ENCODE data around the gene PROX1.

The PROX1 gene

DNA sequence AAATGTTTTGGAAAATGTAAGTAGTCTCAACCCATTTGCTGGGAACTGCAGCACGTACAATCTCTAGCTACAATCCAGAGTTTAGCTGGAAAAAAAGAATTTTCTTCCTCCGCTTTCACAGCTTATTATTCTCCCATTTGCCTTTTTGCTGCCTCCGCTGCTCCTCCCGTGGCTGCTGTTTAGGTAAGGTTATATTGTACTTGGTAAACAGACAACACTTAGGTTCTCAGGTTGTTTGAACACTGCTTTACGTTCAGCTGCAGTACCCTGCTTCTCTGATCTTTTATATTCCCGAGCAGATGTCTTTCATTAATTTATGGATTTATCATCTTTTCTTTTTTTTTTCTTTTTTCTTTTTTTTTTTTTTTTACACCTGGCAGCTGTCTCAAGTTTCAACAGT is 14.3 kb downstream of the PROX1 start:
- DNase-seq: no peak

DNA sequence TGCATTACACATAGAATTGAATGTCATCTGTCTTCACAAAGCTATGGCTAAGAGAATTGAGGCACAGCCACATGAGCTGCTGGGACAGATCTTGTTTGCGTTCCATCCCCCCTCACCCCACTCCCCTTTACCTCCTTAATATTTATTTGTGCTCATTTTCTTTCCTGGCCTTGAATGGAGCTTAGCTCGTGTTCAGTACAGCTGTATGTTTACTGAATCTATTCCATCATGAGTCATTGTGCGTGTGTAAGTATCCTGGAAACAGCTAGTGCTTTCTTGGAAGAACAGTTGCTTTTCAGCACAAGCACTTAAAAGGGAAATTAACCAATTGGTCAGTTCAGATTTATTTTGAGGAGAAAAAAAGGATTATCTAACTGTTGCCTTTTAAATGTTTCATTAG is 14.7 kb downstream of the PROX1 start:
- no peak for DNase-seq

DNA sequence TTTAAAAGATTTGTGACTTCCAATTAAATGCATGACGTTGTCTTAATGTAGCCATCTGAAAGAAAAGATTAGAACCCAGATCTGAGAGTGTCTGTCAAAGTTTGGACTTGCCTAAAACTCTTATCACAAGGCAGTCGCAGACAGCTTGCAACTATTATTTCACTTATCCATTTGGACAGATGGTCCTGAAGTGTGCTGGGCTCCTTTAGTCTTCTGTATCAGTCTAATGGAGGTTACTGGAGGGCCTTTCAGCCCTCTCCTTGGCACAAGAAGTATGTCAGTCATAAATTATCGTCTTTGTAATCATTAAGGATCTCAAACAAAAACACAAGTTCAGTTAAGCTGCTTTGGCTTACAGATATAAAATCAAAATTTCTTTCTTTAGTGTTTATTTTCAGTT is 15.5 kb downstream of the PROX1 start:
- no peak for DNase-seq

DNA sequence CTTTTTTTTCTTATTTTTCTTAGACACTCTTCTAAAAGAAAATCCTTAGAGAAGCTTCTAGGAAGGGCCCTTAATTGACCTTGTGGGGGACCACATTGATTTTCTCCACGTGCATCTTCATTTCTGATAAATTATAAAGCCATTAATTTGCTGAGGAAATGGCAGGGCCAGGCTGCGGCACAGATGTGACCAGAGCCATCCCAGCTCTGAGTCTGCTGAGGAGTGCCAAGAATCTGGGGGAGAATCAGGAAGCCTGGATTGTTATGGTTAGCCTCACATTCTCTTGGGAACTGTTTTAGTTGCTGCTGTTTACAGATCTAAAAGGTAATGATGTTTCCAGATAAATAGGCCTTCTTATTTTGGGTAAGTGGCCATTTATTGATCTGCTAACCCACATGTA is 16.2 kb downstream of the PROX1 start:
- no peak for DNase-seq

DNA sequence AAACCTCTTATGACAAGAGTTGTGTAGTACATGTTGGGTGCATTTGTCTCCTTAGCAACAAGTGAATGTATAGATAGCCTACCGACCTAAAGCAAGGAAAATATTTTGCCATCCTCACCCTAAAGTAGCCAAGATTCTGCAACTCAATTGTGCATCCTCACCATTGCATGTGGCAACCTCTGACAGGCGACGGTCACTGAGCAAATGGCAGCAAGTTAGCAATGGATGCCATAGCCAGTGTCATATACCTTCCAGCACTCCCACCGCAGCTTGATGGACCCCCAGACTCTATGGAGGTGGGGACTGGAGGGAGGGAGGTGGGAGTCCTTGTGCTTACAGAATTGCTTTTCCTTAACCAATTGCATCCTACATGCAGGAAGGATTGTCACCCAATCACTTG is 17.0 kb downstream of the PROX1 start:
- DNase-seq: no peak

DNA sequence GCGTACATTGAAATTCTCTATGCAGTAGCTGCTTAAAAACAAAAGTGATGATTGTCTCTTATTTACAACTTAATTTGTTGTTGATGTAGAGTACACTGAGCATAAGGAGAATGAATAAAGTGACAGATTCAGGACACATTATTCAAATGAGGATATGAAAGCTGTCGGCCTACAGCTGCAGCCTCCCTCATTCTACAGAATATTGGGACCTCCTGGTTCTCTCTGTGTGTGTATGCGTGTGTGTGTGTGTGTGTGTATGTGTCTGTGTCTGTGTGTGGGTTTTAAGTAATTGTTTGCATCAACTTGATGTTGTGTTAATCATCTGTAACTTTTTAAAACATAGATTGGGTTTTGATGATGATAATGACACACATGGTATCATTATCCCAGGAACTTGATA is 17.9 kb downstream of the PROX1 start:
- no peak for DNase-seq

DNA sequence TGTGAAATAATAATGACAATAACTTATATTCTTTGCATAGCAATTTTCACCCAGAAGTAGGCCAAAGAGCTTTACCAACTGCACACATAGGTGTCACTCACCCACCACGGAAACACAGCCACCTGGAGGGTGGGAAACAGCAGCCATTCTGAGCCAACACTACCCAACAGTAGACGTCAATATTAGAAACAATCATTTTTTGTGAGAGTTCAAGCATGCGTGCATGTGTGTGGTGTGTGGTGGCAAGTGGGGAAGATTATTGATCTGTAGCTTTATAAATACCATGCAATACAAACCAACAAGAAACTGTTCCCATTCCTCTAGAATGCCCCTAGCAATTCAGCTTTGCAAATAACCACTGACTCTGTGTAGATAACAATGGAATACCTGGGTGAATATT is 19.1 kb downstream of the PROX1 start:
- DNase-seq: no peak

DNA sequence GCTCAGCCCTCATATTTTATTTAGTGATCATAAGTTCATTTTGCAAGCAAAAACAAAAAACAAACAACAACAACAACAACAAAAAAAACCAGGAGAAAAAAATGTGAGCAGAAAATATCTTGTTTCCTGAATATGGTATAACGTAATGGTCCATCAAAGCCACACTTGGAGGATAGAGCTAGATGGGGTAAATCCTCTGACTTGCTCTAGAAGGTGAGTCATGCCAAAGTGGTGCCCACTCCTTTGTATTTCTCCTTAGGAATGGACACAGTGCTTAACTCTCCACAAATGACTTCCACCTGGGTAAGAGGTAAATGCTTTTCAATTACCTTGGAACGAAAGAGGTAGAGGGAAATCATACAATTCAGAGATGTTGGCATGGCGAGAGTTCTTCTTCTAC is 20.6 kb downstream of the PROX1 start:
- DNase-seq: no peak

DNA sequence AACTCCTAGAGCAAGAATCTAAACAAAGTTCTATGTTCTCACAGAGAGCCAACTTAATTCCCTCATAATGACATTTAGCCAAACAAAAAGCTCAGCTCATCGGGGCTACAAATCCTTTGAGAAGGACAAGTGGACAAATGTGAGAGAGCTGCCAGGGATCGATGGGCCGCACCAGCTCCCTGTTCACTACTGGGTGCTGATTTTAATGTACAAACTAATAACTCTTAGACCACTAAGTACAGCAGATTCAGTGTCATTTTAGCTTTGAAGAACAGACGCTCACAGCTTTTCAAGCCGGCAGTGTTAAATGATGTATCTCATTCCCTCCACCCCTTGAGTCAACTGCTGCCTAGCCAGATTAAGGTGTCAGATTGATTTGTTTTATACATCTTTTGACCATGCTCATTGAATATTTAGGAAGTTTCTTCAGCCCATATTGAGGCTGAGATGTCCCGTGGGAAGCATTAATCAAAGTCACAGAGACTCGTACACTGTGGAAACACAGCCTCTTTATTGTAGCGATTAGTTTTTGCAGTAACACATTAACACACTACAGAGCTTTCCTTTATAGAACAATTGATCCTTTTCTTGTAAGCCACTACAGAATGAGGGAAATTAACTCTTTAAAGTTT is 21.1 kb downstream of the PROX1 start:
- no peak for DNase-seq

DNA sequence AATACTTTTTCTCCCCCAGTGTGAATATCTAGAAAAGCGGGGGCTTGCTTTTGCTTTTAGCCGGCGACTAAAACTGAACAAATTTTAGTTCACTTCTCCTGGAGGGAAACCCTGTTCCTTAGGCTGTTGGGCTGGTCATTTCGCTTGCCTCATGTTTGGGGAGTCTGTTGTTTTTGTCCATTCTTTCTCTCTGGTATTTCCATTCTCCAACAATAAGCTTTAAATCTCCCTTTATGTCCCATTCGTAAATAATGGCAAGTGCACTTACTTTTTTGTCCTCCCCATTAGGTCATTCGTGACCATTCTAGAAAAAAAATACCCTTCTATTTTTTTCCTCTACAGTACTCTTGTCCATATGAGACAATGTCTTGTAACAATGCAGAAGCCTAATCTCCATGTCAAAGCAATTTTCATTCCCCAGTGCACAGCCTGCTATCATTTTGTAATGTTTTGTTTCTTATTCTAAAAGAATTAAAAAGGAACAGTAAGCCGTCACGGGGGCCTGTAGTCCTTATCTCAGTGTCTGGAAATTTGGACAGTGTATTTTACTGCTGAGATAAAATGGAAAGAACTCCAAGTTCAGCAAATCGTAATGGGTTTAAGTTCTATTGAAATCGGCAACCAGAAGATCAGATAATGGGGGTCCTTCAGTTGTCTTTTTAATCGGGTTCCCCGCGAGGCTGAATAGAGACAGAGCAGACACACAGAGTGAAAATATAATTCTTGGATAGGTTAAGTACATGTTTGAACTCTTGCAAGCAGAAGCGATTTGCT is 21.8 kb downstream of the PROX1 start:
- no peak for DNase-seq

DNA sequence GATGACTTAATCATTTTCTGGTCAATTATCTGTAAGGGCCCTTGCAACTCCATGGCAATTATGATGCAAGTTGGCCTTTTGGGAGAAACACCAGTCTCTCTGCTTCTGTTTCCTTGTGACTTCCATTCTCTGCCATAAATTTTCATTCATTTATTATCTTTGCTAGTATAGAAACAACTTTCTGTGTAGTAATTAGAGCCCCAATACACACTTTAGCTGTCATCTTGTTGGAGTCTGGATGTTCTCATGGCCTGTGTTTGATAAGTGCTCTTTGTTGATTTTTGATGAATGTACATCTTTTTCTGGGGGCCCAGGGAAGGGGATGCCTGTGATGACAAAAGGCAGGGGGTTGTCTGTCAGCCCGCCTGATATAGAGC is 22.4 kb downstream of the PROX1 start:
- no peak for DNase-seq

DNA sequence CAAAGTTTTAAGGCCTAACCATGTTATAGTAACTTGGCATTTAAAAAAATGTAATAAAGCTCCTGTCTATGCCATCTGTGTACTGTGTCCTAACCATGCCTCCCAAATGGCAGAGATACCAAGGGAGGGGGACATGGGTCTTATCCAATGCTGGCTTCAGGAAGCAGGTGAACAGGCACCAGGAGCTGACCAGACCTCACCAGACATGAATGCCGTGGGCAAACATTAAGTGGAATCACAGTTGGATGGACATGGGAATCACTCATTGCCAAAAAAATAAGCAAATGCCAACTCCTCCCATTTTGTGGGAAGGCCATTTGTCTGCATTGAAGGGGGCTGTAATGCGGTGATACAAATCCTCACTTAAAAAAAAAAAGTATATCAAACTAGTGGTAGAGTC is 22.9 kb downstream of the PROX1 start:
- no peak for DNase-seq

DNA sequence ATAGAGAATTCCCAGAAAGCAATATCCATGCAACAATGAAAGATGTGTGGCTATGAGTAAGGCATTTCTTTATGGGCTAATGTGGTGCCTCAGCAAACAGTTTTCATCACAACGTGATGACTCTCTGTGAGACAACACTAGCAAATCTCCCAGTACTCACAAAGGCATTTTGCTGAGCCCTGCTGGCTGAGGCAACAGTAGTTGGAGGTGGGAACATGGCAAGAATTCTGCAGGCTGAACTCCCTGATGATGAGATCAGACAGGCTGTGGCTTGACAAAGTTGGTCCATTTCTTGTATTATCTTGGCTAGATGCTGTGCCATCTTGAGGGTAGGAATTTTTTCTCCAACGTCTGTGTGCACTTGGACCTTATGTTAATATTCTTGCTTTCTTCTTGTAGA is 24.6 kb downstream of the PROX1 start:
- DNase-seq: no peak

DNA sequence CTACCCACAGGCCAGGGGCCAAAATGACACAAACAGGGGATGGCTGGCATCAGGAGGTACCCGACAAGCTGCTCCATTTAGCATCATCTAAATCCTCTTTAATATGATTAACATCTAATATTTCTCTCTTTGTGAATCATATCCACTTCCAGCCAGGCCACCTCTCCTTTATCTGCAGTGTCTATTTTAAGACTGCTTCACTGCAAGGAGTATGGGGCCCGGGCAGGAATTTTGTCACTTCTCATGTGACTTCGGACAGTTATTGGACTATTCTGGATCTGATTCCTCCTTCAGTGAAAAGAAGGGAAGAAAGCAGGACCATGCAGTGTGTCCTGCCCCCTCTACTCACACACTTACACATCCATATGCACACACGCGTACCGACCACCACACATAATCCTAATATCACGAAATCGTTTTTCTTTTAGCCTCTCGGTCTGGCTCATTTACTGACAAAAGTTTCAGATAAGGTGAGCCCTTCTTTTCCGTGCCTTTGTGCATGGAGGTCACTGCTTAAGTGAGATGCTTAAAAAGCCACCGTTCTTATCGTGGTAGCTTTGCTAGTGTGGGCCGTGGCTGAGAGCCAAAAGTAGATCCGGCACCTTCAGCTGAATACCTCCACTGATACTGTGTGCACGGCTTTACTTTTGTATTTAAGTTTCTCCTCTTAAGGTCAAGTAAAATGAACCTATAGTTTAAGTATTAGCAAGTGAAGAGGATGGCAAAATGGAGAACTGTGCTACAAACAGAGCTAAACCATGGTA is 26.0 kb downstream of the PROX1 start:
- DNase-seq: no peak

DNA sequence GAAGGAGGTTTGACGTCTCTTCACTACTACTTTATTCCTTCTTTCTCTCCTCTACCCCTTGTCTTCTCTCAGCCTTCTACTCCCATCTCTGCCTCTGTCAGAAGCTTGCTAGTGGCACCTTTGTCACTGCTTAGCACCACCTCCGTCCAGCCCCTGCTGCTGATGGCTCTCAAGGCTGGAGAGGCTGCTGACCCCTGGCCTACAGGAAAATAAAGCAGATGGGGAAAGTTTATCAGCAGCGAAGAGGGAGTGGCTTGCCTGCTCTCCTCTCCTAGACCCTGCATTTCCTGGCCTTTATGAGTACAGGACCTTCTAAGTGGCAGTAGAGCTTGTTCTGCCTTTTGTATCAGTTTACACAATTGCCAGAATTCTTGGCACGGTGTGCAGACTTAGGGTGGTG is 27.0 kb downstream of the PROX1 start:
- no peak for DNase-seq

DNA sequence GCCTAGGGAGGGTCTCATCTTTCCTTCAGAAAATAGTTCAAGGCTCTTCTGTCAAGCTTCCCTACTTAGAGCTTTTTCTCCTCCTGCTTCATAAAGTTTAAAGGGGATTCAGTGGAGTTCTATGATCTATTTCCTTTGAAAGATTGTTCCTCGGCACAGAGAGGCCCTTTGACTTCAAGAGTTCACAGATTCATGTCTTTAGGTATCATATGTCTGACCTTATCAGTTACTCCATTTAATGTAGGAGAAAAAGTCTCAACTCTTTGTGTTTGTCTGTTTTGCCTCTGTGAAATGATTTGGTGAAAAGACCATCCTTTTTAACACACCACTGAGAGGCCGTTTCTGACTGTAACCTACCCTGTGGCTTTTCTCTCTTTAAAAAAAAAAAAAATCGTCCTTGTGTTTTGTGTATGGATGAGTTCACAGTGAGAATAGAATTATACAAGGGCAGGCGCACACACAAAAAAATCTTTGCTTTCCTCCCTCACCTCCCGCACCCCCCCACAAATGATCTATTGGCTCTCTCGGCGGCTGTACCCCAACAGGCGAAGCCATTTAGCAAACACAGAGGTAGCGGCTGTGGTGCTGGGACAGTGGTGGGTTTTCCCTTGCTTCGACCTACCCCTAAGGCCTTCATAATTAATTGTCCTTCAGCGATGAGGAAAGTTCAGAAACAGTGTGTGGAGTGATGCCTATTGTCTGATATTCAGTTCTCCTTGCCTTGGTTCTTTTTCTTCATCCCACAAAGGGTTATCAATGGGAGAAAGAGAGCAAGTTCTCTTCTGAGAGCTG is 29.6 kb downstream of the PROX1 start:
- no peak for DNase-seq

DNA sequence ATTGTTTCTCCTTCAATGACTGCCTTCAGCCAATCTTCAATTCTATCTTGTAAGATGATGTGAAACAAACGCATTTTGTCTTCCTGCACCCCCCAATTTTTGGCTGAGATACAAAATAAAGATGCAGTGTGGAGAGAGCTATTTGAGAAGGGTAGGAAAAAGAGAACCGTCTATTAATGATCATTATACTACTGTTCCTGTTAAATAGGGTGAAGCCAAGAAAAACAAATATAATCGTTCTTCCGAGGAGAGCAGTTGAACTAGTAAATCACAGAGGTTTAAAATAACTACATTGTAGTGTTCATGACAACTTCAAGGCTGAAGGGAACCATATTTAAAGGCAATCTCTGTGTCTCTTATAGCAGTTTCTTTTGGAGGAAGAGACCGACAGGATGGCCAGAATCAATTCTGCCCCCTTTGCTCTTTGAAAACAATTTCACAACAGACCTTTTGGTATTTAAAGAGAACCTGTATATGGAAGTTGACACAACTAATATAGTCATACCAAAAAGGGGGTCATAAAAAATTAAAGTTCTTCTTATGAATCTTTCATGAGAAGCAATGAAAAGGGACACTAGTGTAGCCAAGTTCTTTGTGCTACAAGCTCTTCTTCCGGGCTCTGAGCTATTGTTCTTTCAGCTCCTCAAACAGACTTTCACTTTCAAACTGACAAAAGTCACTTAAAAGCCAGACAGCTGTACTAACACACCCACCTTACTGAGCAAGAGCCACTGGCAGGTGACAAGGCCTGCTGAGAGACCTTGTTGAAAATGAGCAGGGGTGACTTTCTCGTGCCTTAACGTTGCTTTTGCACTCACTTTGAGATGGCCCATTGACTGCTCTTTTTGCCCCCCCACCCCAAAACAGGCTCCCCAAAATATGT is 30.9 kb downstream of the PROX1 start:
- DNase-seq: no peak

DNA sequence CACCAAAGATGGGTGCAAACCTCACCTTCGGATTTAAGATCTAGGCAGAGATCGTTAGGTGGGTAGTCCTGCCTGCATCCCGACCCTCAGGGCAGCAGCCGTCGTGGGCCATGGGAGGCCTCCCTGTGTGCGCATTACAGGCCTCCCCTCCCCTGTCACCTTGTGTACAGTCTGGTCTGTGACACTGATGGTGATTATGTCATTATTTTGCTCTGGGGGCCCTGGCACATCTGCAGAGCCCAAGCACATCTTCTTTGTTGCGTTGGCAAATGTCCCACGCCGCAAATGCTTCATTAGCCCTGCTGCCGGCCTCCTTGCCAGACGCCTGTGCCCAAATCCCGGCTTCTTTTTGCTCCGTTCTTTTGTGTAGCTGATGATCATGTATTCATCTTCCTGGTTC is 31.7 kb downstream of the PROX1 start:
- no peak for DNase-seq

DNA sequence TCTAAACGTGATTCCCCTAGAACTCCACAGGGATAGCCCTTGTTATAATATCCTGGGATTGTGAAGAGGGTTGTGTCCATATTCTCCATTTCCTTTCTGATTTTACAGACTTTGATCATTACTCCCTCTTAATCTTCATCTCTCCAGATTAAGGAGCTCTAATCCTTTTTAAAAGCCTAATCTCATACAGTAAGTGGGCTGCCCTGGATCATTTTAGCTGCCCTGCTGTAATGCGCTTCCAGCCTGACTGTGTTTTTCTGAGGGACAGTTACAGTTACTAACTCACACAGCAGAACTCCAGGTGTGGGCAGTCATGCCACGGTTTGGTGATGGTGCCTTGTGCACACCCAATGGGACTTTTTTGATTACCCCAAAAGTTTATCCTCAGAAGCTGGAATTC is 33.5 kb downstream of the PROX1 start:
- DNase-seq: no peak

DNA sequence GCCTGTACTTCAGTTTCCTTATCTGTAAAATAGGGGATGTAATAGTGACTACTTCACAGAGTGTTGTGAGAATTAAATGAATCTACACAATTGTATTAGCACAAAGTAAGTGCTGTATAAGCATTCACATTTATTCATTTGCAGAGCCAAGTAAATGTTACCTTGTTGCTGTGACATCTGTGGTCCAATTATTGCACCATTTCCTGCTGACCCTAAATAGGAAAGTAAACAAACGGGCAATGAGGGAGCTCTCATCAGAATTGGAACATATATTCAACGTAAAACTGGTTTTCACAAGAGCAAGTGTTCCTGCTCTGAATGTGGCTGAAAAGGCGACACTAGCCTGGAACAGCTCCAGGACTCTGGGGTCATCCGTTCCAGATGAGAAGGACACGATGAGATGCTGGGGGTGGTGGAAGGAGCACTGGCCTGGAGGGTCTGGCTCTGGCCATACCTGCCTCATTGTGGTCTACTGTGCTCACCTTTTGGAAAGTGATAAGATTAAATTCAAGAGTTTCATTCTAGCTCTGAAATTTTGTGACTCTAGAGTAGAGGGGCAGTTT is 34.5 kb downstream of the PROX1 start:
- DNase-seq: no peak

DNA sequence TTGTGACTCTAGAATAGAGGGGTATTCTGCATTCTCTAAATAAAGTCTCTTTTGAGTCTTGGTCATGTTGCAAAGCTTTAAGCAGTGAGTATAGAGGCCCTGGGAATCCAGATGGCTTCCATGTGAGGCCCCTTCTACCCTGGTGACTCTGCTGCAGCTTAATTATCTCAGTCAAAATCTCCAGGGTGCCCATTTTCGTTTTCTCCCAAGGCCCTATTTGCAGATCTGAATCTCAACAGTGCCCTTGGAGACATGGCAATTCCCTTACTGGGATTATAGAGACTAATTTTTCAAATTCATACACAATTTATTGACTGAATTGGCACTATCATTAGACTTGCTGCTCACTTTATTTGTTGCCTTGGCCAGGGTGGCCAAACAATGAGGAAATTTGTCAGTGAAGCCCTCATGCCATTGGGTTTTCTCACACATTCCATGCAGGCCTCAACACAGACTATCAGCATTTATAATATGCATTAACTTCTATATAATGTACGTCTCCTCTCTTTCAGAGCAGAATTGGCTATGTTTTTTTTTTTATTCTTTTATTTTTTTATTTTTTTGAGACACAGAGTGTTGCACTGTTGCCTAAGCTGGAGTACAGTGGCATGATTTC is 35.1 kb downstream of the PROX1 start:
- DNase-seq: no peak

DNA sequence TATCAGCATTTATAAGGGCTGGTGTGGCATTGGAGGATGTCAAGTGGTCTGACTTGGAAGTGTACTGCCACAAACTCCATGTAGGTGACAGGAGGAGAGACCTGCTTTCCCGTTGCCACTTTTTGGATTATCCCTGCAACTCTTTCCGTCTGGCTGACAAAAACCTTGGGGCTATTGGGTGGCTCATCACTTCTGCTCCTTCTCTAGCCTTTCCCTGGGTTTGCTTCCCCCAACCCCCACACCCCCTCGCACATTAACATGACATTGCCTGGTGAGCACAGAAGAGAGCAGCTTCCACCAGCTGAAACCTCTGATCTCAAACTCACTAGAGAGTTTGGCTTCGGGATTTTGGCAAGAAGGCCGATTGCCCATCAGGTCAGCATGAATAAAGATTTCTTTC is 39.2 kb downstream of the PROX1 start:
- DNase-seq: no peak
